HG02759 (cell line): ENCODE data around the gene YAP1.
A peak's percentile ranks its signal among the peaks of the same experiment; 100 is the strongest.

ENCODE experiments used
- ATAC-seq: cut with Tn5 transposase; IDR thresholded peaks from one replicate; pipeline ENCODE4 v1.9.1; 2021; ENCODE audit warnings: mild to moderate bottlenecking, moderate library complexity; ENCODE audit not compliant: unreplicated experiment

Gene YAP1

GRCh38 chr11:102109896-102110760, at the start of gene YAP1:
Gene YAP1 (plus strand): TSS chr11:102110447. CDS start chr11:102110849, 402 bp downstream.
- ATAC-seq: peak; percentile 88

DNA sequence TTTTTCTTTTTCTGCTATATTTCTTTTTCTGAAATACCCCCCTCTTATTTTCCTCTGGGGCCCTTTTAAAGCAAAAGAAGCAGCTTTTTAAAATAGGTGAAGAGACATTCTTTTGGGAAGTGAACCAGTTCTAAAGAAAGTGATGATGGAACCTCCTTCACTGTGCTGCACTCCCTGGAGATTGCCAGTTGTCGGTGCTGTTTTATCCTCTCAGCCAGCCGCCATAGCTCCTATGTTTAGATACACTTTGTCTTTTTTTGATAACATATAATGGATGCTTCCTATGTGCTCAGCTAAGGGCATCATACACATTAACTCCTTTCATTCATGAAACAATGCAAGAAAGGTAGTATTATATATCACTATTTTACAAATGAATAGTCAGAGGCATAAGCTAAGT, 49.0 kb upstream of the YAP1 start:
- no peak for ATAC-seq

DNA sequence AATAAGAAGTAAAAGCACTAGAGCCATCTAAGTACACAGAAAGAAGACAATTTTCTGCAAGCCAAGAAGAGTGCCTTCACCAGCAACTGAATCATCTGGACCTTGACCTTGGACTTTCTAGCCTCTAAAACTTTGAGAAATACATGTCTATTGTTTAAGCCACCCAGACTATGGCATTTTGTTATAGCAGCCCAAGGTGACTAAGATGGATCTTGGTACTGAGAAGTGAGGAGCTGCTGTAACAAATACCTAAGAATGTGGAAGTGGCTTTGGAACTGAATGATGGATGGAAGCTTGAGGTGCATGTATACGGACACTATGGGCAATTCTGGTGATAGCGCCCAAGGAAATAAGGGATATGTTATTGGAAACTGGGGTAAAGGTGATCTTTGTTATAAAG, 48.1 kb upstream of the YAP1 start:
- no peak for ATAC-seq

DNA sequence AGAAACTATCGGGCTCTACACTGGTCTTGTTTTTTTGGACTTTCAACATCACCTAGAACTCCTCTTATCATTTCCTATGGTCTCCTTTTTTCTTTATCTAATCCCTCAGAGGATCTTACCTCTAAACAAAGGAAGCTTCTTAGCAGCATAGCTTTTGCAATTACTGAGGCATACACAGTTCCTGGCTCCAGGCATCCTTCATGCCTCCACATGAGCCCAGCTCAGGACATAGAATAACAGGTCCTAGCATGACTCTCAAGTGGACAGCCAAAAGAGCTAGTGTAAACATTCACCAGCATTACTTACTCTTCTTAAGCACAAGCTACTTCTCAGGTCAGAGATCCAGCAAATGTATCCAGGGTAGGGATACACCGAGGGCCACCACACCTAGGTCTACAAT, 45.9 kb upstream of the YAP1 start:
- no peak for ATAC-seq

DNA sequence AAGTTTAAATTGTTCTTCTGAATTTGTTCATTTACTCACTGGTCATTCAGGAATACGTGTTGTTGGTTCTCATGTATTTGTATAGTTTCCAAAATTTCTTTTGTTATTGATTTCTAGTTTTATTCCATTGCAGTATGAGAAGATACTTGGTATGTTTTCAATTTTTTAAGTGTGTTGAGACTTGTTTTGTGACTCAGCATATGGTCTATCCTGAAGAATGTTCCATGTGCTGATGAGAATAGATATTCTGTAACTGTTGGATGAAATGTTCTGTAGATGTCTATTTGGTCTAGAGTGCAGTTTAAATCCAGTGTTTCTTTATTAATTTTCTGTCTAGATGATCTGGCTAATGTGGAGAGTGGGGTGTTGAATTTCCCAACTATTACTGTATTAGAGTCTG, 39.5 kb upstream of the YAP1 start:
- ATAC-seq: no peak

DNA sequence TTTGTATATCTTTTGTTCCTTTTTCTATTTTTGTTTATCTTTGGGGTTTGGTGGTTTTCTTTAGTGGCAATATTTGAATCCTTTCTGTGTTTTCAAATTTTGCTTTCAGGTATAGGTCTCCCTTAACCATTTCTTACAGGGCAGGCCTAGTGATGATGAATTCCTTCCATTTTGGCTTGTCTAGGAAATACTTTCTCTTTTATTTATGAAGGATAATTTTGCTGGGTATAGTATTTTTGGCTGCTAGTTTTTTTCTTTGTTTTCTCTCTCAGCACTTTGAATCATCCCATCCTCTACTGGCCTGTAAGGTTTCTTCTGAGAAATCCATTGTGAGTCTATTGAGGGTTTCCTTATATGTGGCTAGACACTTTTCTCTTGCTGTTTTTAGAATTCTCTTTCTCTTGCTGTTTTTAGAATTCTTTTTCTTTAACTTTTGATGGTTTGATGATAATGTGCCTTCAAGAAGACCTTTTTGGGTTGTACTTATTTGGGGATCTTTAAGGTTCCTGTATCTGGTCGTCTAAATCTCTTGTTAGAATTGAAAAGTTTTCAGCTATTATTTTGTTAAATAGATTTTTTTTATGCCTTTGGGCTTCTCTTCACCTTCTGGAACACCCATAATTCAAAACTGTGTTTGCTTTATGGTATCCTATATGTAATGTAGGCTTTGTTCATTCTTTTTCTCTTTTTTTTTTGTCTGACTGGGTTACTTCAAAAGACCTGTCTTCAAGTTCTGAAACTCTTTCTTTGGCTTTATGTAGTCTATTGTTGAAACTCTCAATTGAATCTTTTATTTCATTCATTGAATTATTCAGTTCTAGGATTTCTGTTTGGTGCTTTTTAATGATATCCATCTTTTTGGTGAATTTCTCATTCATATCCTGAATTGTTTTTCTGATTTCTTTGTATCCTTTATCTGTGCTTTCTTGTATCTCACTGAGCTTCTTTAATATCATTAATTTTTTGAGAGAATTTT, 38.5 kb upstream of the YAP1 start:
- no peak for ATAC-seq

DNA sequence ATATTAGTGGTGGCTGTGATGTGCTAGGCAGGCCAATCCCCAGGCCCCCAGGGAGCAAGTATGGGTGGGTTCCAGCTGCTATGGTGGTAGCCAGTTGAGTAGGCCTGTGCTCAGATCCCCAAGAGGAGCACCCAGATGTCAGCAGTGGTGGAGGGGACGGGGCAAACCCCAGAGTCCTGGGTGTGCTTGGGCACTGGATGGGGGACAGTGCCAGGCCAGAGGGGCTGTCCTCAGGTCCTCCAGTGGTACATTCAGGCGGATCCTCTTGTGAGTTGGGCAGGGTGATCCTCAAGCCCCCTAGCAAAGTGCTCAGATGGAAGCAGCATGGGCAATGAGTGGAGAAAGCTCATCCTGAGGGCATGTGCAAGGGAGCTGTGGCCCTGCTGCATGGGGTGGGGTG, 37.0 kb upstream of the YAP1 start:
- ATAC-seq: no peak

DNA sequence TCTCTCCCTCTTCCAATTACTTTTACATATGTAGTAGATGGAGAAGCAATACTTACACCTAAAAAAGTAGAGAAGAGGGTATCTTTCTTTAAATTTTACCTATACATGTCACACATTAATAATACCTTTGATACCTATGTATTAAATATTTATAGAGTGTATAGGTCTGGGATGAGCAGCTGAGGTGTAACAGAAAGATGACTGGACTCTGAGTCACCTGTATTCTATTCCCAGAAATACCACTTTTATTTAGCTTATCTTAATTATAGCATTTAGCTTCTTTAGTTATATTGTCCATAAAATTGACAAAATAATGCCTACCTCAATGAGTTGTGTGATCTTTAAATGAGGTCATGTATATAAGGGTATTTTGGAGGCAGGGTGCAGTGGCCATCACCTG, 30.6 kb upstream of the YAP1 start:
- no peak for ATAC-seq

GRCh38 chr11:102081313-102081712, 28.9 kb upstream of the YAP1 start:
- no peak for ATAC-seq

- ATAC-seq: no peak
These were observed 24.2 kb upstream of the YAP1 start for GRCh38 chr11:102085864-102086551.

- ATAC-seq: no peak
These were observed 13.1 kb upstream of the YAP1 start for GRCh38 chr11:102097186-102097585.

GRCh38 chr11:102099755-102100154, 10.5 kb upstream of the YAP1 start:
- ATAC-seq: no peak

DNA sequence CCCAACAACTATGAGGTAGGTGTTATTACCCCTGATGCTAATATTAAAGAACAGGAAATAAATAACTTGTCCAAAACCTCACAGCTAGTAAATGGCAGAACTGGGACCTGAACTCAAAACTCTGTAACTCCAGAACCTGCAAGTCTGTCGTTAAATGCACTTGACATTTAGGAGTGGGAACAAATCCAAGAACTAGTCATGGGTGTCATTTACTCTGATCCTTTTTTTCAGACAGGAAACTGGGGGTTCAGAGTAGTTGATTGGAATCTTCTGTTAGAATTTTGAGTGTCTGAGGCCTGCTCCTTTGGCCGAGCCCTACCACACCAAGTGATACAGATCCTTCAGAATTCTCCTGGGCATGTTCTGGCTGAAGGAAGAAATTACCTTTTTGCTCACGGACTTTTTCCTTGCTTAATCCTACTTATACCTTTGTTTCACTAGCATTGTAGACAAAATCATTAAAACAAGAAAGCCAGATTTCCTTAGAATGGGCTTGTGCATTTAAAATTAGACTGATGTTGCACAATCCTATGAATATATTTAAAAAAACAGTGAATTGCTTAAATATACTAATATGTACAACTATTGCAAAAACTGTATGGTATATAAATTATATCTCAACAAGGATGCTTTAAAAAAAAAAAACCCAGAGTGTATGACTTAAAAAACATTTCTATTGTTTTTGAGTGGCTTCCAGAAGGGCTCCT, 1.4 kb upstream of the YAP1 start:
- no peak for ATAC-seq

- peak; percentile 23 for ATAC-seq
These were observed 439 bp downstream of the YAP1 start for GRCh38 chr11:102110761-102111010.

DNA sequence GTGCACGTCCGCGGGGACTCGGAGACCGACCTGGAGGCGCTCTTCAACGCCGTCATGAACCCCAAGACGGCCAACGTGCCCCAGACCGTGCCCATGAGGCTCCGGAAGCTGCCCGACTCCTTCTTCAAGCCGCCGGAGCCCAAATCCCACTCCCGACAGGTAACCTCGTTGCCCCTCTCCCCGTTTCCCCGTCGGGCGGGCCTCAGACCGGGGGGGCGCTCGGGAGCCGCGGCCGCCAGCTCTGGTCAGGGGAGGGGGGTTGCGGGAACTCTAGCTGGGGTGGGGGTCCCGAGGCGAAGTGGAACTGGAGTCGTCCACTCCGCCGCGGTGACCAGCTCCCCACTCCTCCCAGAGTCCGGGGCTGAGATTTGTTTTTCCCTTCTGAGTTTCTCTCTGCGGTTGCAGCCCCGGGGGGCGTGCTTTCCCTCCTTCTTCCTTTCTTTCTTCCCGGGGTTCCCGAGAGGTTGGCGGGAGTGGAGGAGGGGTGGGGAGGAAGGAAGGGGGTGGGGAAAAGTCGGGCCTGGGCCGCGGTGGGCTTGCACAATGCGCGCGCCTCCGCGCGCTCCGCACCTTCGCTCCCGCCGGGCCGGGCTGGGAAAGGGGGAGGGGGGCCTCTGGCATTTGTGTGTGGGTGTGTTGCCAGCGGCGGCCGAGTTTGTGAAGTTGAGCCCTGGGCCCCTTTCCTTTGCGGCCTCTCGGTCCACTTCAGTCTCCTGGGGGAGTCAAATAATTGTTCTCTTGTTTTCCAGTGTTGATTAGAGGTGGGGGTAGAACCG, 952 bp downstream of the YAP1 start:
- no peak for ATAC-seq

DNA sequence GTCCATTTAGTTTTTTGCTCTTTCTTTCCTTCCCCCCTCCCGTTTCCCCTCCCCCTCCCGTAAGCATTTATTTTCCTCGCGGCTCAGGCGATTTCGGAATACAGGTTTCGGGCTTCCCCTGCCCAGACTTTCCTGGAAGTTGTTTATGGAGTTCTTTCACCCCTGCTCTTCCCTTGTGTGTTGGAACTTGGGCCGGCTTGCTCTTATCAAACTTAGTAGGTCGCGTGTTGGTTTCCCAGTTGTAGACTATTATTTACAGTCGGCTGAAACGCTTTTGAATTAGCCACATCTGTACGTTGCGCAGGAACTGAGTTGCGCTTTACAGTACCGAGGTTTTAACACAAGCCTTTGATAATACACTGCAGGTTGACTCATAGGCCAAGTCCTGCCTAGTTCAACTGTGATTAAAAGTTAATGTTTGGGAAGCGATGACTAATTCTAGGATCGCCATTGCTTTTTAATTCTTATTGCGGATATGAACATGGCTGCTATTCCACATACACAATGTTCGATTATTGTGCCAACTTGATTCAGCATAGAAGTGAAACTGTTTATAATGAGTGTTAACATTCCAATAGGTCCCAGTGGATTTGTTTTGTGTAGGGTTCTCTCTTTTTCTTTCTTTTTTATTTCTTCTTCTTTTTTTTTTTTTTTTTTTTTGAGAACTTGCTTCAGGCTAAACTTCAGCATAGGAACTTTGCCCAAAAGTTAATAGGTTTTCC, 1.7 kb downstream of the YAP1 start:
- no peak for ATAC-seq

DNA sequence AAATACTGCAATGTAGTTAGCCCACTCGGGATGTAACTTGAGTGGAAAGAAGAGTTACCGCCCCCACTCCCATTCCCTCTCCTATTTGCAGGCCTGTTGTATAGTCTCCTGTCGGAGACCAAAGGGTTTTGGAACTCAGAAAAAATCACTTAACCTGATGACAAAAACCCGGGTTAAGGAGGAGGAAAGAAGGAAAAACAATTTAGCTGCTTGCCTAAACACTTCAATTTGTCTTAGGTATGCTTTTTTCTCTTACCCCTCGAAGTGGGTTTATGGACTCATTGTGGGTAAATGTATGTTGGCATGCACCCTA, 2.2 kb downstream of the YAP1 start:
- ATAC-seq: no peak

DNA sequence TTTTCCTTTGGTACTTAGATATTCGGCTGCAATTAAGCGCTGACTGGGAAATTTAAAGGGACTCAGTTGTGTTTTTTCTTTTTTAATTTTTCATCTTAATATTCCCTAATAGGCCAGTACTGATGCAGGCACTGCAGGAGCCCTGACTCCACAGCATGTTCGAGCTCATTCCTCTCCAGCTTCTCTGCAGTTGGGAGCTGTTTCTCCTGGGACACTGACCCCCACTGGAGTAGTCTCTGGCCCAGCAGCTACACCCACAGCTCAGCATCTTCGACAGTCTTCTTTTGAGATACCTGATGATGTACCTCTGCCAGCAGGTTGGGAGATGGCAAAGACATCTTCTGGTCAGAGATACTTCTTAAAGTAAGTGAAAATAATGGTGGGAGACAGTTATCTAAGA, 3.8 kb downstream of the YAP1 start:
- ATAC-seq: no peak

DNA sequence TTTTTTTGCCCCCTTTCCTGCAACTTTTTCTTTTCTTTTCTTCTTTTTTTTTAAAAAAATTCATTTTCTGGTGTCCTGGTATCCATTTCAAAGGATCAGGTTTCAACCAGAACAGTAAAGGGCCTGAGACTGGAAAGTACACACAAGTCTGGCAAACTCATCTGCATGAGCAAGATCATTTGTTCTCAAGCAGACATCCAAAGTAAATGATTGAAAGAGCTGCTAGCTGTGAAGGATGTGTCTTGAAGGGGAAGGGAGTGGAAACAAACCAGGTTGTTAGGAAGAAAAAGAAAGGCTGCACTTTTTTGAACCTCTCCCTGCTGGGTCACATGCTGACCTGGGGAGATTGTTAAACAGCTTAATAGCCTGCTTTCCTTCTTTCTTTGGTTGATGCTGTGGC, 5.3 kb downstream of the YAP1 start:
- ATAC-seq: no peak
